Stomach smooth muscle (tissue), 2 donors: ENCODE data around the gene GPR141.

Source experiments
- H3K27ac ChIP-seq: one replicate; pipeline ENCODE4 v1.7.0; 2013; ENCODE audit warnings: mild to moderate bottlenecking, low read length, inconsistent platforms
- H3K27me3 ChIP-seq, 2 donors: one replicate each; pipeline ENCODE4 v1.7.0; 2013; ENCODE audit warnings: low read length in 2 of 2; ENCODE audit not compliant: insufficient read depth in 2 of 2, control insufficient read depth in 1 of 2
- H3K36me3 ChIP-seq, 2 donors: one replicate each; pipeline ENCODE4 v1.7.0; 2013; ENCODE audit warnings: low read length in 2 of 2; ENCODE audit not compliant: control insufficient read depth in 2 of 2, insufficient read depth in 2 of 2
- H3K4me1 ChIP-seq: one replicate; pipeline ENCODE4 v1.7.0; 2013; ENCODE audit warnings: low read length; ENCODE audit not compliant: control insufficient read depth, insufficient read depth
- H3K4me3 ChIP-seq, 2 donors: one replicate each; pipeline ENCODE4 v1.7.0; 2013; ENCODE audit warnings: low read length in 2 of 2
- H3K9ac ChIP-seq, 2 donors: one replicate each; pipeline ENCODE4 v1.7.0; 2013; ENCODE audit warnings: low read length in 2 of 2, mild to moderate bottlenecking in 1 of 2
- H3K9me3 ChIP-seq, 2 donors: one replicate each; pipeline ENCODE4 v1.7.0; 2013; ENCODE audit warnings: low read length in 2 of 2; ENCODE audit not compliant: control insufficient read depth in 2 of 2
- donor health status: healthy.
- donor health status: Pancreatic carcinoma.

Gene GPR141

DNA sequence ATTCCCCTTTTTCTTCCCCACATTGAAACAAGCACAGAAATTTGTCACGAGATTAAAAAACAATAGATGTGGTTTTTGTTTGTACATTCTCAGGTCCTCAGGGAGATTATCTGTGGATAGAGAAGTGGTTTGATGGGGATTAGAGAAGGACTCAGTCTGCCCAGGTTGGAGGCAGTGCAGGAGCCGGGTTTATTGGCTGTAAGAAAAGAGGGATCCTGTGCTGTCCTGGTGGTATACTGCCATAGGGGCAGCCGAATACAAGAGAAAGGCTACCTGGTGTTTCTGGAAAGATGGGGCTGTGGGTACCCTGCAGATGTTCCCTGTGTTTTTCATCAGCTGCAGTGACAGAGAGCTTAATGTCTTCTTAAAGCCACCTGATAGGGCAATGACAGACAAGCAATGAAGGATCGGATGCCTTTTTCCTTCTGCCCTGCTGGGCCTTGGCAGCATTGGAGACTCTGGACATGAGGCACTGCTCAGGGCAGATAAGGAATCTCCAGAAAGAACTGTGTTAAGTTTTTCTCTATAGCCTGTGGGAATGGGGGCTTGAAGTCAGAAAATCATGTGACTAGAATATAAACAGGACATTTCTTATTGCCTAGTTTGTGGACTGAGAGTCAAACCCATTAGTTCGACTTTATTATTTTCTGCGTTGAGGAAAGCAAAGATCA, 18.1 kb upstream of the GPR141 start:
- H3K9ac ChIP-seq = no peak overlapping the region
- H3K4me1 ChIP-seq = no peaks in the 10 kb centered on the region
- H3K9me3 ChIP-seq = no peaks in the 10 kb centered on the region
- no peak overlapping the region for H3K4me3 ChIP-seq
- H3K27ac ChIP-seq = no peak overlapping the region
- H3K27me3 ChIP-seq = no peaks in the 10 kb centered on the region
- no peaks in the 10 kb centered on the region for H3K36me3 ChIP-seq

DNA sequence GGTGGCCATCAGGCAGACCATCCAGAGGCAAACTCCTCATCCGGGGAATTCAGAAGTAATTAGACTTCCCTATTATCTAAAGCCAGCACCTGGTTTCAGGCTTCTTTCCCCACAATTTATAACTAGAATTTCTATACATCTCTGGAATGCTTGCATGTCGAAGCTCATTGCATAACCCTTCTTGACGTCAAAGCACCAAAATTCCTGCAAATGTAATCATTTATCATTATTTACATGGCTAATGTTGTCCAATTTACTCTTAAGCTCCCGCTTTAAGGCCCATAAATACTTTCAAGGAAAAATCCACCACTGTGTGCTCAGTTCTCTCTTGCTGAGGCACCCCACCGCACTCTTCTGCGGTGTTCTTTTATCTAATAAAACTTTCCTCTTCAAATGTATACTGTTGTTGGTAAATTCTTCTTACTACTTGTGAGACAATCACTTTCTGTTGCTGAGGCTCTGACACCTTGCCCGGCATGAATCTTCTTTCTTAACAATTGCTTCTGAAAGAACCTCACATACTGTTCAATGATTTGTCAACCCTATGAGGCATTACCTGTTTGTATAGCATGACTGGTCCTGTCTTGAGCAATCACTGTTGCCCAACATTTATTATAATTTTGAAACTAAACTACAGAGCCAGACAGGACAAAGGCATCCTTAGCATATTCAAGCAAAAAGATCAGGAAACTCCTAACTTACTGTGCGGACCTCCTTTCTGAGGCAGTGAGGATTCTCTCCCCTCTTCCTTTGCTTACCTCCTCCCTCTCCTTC, 17.4 kb upstream of the GPR141 start:
- Histone ChIP-seq H3K4me3 (no peak overlapping the region), H3K4me1 (no peaks in the 10 kb centered on the region), H3K36me3 (no peaks in the 10 kb centered on the region), H3K27me3 (no peaks in the 10 kb centered on the region), H3K9ac (no peak overlapping the region), H3K9me3 (no peaks in the 10 kb centered on the region), H3K27ac (no peak overlapping the region)

DNA sequence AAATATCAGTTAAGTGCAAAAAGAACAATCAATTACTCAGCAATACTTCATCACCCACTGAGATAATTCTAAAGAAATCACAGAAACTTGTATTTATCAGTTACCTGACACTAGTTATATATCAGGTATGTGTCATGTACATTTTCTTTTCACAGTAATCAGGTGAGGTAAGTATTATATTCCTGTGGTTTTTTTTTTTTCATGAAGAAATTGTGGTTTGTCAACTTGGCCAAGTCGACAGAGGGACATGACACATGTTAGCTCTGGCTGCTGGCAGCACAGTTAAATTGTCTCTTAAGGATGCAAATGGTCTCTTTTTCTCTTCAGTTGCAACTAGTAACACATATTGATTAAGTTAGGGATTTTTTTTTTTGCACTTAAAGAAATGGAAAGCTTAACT, 13.7 kb upstream of the GPR141 start:
- Histone ChIP-seq H3K27ac (no peak overlapping the region), H3K36me3 (no peaks in the 10 kb centered on the region), H3K9ac (no peak overlapping the region), H3K27me3 (no peaks in the 10 kb centered on the region), H3K4me1 (no peaks in the 10 kb centered on the region), H3K4me3 (no peak overlapping the region), H3K9me3 (no peaks in the 10 kb centered on the region)

DNA sequence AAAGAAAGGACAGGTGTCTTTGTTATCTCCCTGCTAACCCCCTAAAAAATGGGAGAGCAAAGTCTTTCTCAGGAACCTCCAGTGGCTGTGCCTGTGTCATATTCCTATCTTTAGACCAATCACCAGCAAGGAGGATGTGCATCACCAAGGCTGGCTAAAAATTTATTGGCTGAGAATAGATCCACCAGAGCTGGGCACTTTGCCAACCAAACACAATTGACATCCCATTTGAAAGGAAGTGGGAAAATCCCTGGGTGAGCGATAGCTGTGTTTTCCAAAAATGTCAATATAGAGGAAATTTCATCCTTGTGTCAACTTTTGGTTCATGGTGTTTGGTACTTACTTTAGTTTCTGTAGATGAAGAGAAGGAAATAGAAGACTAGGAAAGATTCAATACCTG, 13.1 kb upstream of the GPR141 start:
- no peak overlapping the region for H3K4me3 ChIP-seq
- H3K4me1 ChIP-seq = no peaks in the 10 kb centered on the region
- no peak overlapping the region for H3K9ac ChIP-seq
- H3K36me3 ChIP-seq = no peaks in the 10 kb centered on the region
- H3K9me3 ChIP-seq = no peaks in the 10 kb centered on the region
- no peak overlapping the region for H3K27ac ChIP-seq
- H3K27me3 ChIP-seq = no peaks in the 10 kb centered on the region

DNA sequence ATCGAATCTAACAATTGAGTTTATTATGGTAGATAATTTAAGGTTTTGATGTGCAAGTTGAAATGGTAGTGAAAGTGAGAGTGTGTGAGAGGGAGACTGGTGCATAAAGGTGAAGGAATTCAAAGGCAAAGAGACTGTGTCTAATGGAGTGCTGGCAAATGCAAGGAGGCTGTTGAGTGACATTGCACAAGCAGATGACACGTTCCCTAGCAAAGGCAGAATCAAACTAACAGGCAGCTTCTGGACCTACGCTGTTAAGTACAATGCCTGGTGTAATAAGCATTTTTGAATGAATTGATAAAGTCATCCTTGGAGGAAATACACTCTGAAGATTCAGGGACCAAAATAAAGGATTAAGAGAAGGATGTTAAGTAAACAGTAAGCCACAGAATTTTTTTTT, 11.7 kb upstream of the GPR141 start:
- no peak overlapping the region for H3K27ac ChIP-seq
- no peaks in the 10 kb centered on the region for H3K36me3 ChIP-seq
- no peaks in the 10 kb centered on the region for H3K27me3 ChIP-seq
- no peaks in the 10 kb centered on the region for H3K9me3 ChIP-seq
- H3K9ac ChIP-seq = no peak overlapping the region
- no peak overlapping the region for H3K4me3 ChIP-seq
- no peaks in the 10 kb centered on the region for H3K4me1 ChIP-seq

DNA sequence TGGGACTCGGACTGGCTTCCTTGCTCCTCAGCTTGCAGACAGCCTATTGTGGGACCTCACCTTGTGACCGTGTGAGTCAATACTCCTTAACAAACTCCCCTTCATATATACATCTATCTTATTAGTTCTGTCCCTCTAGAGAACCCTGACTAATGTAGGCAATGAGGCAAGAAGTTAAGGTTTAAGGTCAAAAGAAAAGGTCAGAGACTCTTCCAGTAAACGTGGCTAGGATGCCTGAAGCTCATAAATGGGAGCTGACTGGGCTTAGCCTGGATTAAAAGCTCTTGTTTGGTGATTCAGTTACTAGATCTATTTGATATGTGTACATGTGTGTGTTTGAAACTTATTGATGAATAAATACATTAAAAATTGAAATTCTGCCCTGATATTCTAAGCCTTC, 10.6 kb upstream of the GPR141 start:
- H3K27me3 ChIP-seq = no peaks in the 10 kb centered on the region
- H3K9ac ChIP-seq = no peak overlapping the region
- H3K9me3 ChIP-seq = no peaks in the 10 kb centered on the region
- no peak overlapping the region for H3K4me3 ChIP-seq
- no peaks in the 10 kb centered on the region for H3K36me3 ChIP-seq
- H3K27ac ChIP-seq = no peak overlapping the region
- H3K4me1 ChIP-seq = no peaks in the 10 kb centered on the region

DNA sequence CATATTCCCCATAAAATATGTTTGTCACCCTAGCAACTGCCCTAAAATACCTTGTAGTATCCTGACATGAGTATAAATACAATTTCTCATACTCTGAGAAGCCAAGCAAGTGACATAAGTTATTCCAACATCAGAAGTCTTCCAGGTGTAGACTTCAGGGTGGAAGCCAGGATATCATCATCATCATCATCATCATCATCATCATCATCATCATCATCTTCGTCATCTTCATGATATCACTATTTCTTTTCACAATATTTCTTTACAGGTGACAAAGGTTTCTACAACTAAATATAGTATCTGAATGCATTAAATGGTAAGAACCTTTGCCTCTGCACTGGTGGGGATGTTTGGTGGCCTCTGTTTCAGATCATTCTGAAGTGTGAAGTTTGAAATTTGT, 10.0 kb upstream of the GPR141 start:
- Histone ChIP-seq H3K4me1 (no peaks in the 10 kb centered on the region), H3K9ac (no peak overlapping the region), H3K27ac (no peak overlapping the region), H3K4me3 (no peak overlapping the region), H3K36me3 (no peaks in the 10 kb centered on the region), H3K9me3 (no peaks in the 10 kb centered on the region), H3K27me3 (no peaks in the 10 kb centered on the region)

DNA sequence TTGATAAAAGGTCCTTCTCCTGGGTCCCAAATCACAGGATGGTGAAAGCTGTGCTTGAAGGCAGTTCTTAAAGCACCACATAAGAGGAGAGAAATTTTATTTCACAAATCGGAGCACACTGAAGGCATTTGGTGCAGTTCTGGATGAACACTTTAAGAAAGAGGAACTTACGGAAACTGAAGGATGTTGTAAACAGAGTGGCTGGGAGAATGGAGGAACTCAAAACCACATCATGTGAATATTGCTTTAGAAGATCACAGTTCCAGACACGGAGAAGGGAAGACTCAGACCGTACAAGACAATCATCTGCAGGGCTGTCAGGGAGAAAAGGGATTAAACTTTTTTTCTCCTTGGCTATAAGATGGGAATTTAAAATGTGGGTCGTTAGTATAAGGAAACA, 9.0 kb upstream of the GPR141 start:
- Histone ChIP-seq H3K27me3 (no peaks in the 10 kb centered on the region), H3K9ac (no peak overlapping the region), H3K9me3 (no peaks in the 10 kb centered on the region), H3K36me3 (no peaks in the 10 kb centered on the region), H3K4me1 (no peaks in the 10 kb centered on the region), H3K27ac (no peak overlapping the region), H3K4me3 (no peak overlapping the region)

DNA sequence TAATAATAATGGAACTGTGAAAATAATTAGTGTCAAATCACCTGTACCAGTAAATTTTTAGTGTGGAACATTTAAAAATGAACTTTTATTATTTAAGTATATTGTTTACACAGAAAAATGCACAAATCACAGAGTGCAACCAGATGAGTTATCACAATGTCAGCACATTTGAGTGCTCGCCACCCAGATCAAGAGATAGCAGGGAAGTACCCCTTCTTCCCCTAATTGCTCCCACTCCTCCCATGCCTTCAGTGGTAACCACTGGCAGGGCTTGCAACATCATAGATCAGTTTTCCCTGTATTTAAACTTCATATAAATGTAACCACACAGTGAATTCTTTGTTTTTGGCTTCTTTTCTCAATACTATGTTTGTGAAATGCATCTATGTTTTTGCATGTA, 7.8 kb upstream of the GPR141 start:
- Histone ChIP-seq H3K27ac (no peak overlapping the region), H3K9ac (no peak overlapping the region), H3K9me3 (no peaks in the 10 kb centered on the region), H3K27me3 (no peaks in the 10 kb centered on the region), H3K4me3 (no peak overlapping the region), H3K4me1 (no peaks in the 10 kb centered on the region), H3K36me3 (no peaks in the 10 kb centered on the region)

DNA sequence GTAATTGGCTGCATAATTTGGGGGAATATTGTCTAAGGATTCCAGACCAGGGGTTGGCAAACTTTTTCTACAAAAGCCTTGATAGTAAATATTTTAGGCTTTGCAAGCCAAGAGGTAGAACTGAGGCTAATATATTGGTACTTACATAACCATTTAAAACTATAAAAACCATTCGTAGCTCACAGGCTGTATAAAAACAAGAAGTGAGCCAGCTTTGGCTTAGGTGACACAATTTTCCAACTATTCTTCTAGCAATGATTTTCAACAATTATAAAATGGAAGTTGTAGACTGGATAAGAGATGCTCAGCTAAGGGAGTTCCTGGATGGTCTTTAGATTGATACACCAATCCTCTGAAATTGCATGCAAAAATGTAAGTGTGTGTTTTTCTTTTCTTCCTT, 1.4 kb downstream of the GPR141 start:
- no peaks in the 10 kb centered on the region for H3K27me3 ChIP-seq
- no peak overlapping the region for H3K9ac ChIP-seq
- H3K27ac ChIP-seq = no peak overlapping the region
- no peaks in the 10 kb centered on the region for H3K36me3 ChIP-seq
- no peaks in the 10 kb centered on the region for H3K4me1 ChIP-seq
- no peak overlapping the region for H3K4me3 ChIP-seq
- H3K9me3 ChIP-seq = no peaks in the 10 kb centered on the region
